ENCODE results near the gene BCOR.
A peak's percentile ranks its signal among the peaks of the same experiment; 100 is the strongest.

Gene BCOR

GRCh38 chrX:40013266-40014195, 84.2 kb downstream of the BCOR start:
- no peak overlapping the region for H2AFZ ChIP-seq (ENCODE audit: low read length)
- H3F3A ChIP-seq (ENCODE audit: low read depth) = peaks cover 12% of the 10 kb centered on the region; the same call in 1 of the 2 replicates
- H3K79me2 ChIP-seq (ENCODE audit: insufficient read depth, low read length) = peaks cover 33% of the 10 kb centered on the region
- no peaks in the 10 kb centered on the region for H3K27me3 ChIP-seq (ENCODE audit: insufficient read depth, low read length, poor library complexity, severe bottlenecking)
- peak overlapping the region; percentile 98 for H3K9ac ChIP-seq (ENCODE audit: low read depth, low read length, poor library complexity, severe bottlenecking)
- TF ChIP-seq EZH2phosphoT487 (IDR thresholded peaks at IDR 0.05; ENCODE audit: borderline replicate concordance) = no peak
- TF ChIP-seq CTCF (conservative IDR thresholded peaks at IDR 0.05; ENCODE audit: low read length) = no peak
- H3K4me1 ChIP-seq (ENCODE audit: insufficient read depth, low read length, poor library complexity, severe bottlenecking) = peaks cover 33% of the 10 kb centered on the region
- no peaks in the 10 kb centered on the region for H3K36me3 ChIP-seq (ENCODE audit: insufficient read depth, low read length)
- no peaks in the 10 kb centered on the region for H3K9me2 ChIP-seq (replicated peaks; ENCODE audit: low read depth, low read length)
- peak overlapping the region; percentile 80 for H3K4me3 ChIP-seq (ENCODE audit: low read length, poor library complexity, severe bottlenecking)
- H3K4me2 ChIP-seq (ENCODE audit: low read depth, low read length, poor library complexity, severe bottlenecking) = peak overlapping the region; percentile 91
- no peaks in the 10 kb centered on the region for H3K9me3 ChIP-seq (ENCODE audit: insufficient read depth, low read depth, low read length)
- H4K20me1 ChIP-seq (ENCODE audit: insufficient read depth, low read length, poor library complexity, severe bottlenecking) = no peaks in the 10 kb centered on the region

- H4K20me1 ChIP-seq (ENCODE audit: insufficient read depth, low read length, poor library complexity, severe bottlenecking) = no peaks in the 10 kb centered on the region
- peaks cover 40% of the 10 kb centered on the region for H3K4me1 ChIP-seq (ENCODE audit: insufficient read depth, low read length, poor library complexity, severe bottlenecking)
- peak overlapping the region; percentile 80 for H3K4me3 ChIP-seq (ENCODE audit: low read length, poor library complexity, severe bottlenecking)
- no peaks in the 10 kb centered on the region for H3K27me3 ChIP-seq (ENCODE audit: insufficient read depth, low read length, poor library complexity, severe bottlenecking)
- H3K36me3 ChIP-seq (ENCODE audit: insufficient read depth, low read length) = no peaks in the 10 kb centered on the region
- H3F3A ChIP-seq (ENCODE audit: low read depth) = peaks cover 12% of the 10 kb centered on the region; the same call in 1 of the 2 replicates
- no peak overlapping the region for H2AFZ ChIP-seq (ENCODE audit: low read length)
- H3K9me3 ChIP-seq (ENCODE audit: insufficient read depth, low read depth, low read length) = no peaks in the 10 kb centered on the region
- H3K79me2 ChIP-seq (ENCODE audit: insufficient read depth, low read length) = peaks cover 40% of the 10 kb centered on the region
- H3K9ac ChIP-seq (ENCODE audit: low read depth, low read length, poor library complexity, severe bottlenecking) = peak overlapping the region; percentile 98
- H3K9me2 ChIP-seq (replicated peaks; ENCODE audit: low read depth, low read length) = no peaks in the 10 kb centered on the region
- TF ChIP-seq CTCF (conservative IDR thresholded peaks at IDR 0.05; ENCODE audit: low read length) (no peak), EZH2phosphoT487 (IDR thresholded peaks at IDR 0.05; ENCODE audit: borderline replicate concordance) (no peak)
- H3K4me2 ChIP-seq (ENCODE audit: low read depth, low read length, poor library complexity, severe bottlenecking) = peak overlapping the region; percentile 91
Observed at GRCh38 chrX:40012868-40013265, 84.9 kb downstream of the BCOR start.

- Histone ChIP-seq H3K36me3 (ENCODE audit: insufficient read depth, low read length) (no peaks in the 10 kb centered on the region), H3K27me3 (ENCODE audit: insufficient read depth, low read length, poor library complexity, severe bottlenecking) (no peaks in the 10 kb centered on the region), H3K79me2 (ENCODE audit: insufficient read depth, low read length) (peaks cover 46% of the 10 kb centered on the region), H3F3A (ENCODE audit: low read depth) (peaks cover 12% of the 10 kb centered on the region; the same call in 1 of the 2 replicates), H3K4me1 (ENCODE audit: insufficient read depth, low read length, poor library complexity, severe bottlenecking) (peaks cover 46% of the 10 kb centered on the region), H3K4me3 (ENCODE audit: low read length, poor library complexity, severe bottlenecking) (peak overlapping the region; percentile 80), H4K20me1 (ENCODE audit: insufficient read depth, low read length, poor library complexity, severe bottlenecking) (no peaks in the 10 kb centered on the region), H2AFZ (ENCODE audit: low read length) (no peak overlapping the region), H3K9ac (ENCODE audit: low read depth, low read length, poor library complexity, severe bottlenecking) (peak overlapping the region; percentile 98), H3K4me2 (ENCODE audit: low read depth, low read length, poor library complexity, severe bottlenecking) (peak overlapping the region; percentile 91), H3K9me3 (ENCODE audit: insufficient read depth, low read depth, low read length) (no peaks in the 10 kb centered on the region), H3K9me2 (replicated peaks; ENCODE audit: low read depth, low read length) (no peaks in the 10 kb centered on the region)
- no peak for TF ChIP-seq CTCF (conservative IDR thresholded peaks at IDR 0.05; ENCODE audit: low read length)
- TF ChIP-seq EZH2phosphoT487 (IDR thresholded peaks at IDR 0.05; ENCODE audit: borderline replicate concordance) = no peak
Observed at GRCh38 chrX:40012039-40012867, 85.5 kb downstream of the BCOR start.
